GM18861 (cell line): ENCODE results near the gene FBLN2.

Experiments
- ATAC-seq: cut with Tn5 transposase; IDR thresholded peaks from one replicate; pipeline ENCODE4 v1.9.1; 2021; ENCODE audit not compliant: unreplicated experiment

FBLN2 gene

DNA sequence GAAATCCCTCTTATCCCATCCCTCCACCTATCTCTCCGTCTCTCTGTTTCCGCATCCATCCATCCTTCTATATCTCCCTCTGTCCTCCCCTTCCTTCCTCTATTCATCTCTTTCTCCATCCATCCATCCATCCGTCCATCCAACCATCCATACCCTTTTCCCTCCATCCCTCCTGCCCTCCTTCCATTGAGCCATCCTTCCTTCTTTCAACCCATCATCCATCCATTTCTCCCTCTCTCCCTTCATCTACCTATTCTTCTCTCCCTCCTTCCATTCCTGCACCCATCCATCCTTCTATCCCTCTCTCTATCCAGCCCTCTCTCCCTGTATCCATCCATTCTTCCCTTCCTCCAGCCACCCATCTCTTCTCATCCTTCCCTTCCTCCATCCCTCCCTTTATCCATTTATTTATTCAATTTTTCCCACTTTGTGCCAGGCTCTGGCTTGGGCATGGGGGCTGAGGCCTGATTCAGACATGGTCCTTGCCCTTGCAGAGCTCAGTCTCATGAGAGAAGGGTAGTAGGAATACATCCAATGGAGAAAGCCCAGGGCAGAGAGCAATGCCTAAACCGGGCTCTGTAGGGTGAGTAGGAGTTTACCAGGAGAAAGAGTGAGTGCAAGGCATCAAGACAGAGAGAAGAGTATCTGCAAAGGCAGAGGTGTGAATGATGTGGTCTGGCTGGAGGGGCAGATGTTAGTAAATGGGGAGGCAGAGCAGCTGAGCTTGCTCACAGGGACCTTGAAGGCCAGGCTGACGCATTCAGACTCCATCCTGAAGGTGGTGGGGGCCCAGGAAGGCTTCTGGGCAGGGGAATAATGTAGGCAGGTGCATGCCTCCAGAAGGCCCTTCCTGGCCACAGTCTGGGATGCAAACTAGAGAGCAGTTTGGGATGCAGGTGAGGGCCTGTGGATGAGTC is 19.5 kb upstream of the FBLN2 start:
- ATAC-seq = no peak

DNA sequence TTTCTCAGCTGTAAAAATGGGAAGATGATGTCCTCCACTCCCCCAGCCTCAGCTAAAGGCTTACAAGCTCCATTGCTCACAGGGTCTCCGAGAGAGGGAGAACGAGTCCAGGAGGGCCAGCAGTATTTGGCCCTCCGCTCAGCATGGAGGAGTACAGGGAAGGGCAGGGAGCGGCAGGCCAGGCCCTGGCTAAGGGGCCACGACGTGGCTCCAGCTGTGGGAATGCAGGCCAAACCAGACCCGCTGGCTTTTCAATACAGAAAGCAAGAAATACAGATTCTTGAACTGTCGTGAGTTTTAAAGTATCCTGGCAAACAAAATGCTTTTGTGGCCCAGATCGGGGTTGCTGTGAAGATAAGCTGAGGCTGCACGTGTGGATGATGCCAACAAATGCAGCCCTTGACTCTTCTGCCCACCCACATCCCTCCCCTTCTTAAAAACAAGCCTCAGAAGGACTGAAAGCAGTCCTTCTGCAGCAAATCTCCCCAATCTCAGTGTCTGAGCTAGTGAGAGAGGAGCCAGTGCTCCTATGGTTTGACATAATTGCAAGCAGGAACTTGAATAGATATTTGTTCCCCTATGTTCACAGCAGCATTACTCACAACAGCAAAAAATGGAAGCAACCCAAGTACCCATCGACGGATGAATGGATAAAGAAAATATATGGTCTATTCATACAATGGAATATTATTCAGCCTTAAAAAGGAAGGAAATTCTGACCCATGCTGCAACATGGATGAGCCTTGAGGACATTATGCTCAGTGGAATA is 18.5 kb upstream of the FBLN2 start:
- ATAC-seq = no peak

GRCh38 chr3:13532085-13532484 is 16.8 kb upstream of the FBLN2 start:
- ATAC-seq = no peak

GRCh38 chr3:13532631-13533030 is 16.3 kb upstream of the FBLN2 start:
- no peak for ATAC-seq

GRCh38 chr3:13533885-13534301 is 15.0 kb upstream of the FBLN2 start:
- no peak for ATAC-seq

DNA sequence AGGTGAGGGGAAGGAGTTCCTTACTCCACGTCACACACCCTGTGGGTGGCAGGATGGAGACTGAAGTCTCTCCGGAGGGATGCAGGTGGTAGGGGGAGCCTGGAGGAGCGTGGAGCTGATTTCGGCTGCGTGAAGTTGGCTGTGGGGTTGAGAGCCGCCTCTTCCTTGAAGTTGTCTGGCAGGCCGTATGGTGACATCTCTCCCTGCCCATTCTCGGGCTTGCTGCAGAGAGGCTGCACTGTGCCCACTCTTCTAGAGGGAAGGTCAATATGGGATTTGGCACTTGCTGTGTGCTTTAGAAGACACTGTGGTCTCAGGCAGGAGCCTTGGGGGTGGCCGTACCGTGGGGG is 13.4 kb upstream of the FBLN2 start:
- no peak for ATAC-seq

GRCh38 chr3:13535905-13536304 is 13.0 kb upstream of the FBLN2 start:
- no peak for ATAC-seq

- no peak for ATAC-seq
Observed at GRCh38 chr3:13536432-13536831, 12.5 kb upstream of the FBLN2 start.

GRCh38 chr3:13536832-13537231 is 12.1 kb upstream of the FBLN2 start:
- no peak for ATAC-seq

DNA sequence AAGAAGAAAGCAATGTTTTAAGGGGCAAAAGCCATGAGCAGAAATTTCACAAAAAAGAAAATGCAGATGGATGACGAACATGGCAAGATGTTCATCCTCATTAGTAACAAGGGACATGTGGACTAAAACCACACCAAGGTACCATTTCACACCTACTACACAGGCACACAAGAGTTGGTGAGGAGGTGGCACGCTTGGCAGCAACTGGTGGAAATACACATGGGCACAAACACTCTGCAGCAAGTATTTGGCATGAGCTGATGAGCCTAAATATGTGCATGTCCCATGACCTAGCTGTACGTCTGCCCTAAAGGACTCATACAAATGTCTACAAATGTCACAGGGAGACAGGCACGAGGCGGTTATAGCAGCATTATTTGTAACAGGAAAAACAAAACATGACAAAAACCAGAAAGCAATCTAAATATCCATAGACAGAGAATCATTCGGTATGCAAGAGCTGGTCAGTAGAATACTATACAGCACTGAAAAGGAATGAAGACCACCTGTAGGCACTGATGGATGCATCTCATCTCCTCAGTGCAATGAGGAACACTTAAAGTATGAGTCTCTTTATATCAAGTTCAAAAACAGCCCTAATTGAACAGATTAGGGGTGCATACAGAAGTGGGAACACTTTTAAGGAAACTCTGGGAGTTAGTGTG is 11.5 kb upstream of the FBLN2 start:
- ATAC-seq = no peak

- ATAC-seq = no peak
Observed at GRCh38 chr3:13537909-13538296, 11.0 kb upstream of the FBLN2 start.

DNA sequence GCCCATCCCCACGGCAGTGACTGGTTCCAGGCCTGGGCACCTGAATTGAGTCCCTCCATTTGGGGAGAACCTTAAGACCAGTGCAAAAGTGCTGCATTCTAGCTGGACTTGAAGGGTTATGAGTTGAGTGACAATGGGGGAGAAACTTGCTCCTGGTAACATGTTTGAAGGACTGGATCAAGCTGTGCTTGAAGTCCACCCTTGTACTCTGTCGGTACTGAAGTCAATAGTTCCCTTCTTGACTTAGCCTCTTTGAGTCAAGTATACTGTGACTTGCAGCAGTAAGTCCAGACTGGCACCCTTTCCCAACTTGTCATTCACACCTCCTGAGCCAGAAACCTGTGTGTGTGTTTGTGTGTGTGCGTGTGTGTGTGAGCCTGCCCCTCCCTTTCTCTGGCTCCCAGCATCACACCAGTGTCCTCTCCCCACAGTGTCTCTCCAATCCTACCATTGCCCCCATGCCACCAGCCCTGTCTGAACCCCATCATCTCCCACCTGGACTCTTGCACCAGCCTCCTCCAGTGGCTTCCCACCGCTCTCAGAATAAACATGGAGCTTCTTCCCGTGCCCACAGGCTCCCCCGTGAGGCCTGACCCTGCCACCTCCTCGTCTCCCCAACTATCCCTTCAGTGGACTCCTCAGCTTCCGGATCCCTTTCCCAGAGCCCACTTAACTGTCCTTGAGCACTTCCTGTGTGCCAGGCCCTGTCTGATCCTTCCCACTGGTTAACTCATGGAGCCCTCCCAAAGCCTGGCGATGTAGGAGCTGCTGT is 10.2 kb upstream of the FBLN2 start:
- ATAC-seq = no peak

DNA sequence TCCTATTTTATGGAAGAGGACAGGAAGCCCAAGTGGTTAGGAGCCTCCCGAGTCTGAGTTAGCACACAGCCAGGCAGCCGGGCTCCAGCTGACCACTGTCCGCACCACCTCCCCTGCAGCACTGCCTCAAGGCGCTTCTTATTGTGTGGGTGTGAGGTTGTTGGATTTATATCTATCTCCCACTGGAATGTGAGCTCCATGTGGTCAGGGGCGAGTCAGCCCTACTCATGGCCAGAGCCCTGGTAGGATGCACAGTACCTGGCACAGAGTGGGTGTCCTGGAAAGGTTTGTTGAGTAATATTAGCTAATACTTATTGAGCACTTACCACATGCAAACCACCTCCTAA is 9.7 kb upstream of the FBLN2 start:
- no peak for ATAC-seq

- no peak for ATAC-seq
Observed at GRCh38 chr3:13539671-13540070, 9.3 kb upstream of the FBLN2 start.

DNA sequence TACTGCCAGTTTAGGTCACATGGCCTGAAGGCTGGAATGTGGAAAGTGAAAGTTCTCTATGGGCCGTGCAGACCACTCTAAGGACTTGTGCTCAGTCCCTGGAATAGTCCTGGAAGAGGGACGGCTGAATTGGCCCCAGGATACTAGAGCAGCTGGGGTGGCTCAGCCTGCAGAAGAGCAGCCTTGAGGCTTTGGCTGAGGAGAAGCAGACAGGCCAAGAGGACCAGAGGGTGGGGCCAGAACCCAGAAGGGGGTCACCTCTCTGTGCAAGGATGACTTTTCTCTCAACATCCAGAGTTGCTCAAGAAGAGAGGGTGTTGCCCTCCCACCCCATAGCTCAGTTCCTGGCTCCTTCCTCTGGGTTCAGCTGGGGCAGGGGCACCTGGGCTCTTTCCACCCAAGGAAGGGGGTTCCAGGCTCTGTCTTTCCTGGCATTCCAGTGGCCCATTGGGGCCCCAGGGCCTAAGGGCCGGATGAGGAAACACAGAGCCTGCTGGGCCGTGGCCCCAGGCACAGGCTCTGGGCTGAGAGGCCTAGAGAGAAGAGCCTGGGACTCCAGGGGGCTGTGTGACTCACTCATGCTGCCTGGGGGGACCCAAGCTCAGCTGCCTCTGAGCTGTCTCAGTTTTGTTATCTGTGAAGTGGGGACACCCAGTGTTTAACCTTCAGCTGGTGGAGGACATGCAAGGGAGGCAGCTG is 8.5 kb upstream of the FBLN2 start:
- ATAC-seq = no peak

DNA sequence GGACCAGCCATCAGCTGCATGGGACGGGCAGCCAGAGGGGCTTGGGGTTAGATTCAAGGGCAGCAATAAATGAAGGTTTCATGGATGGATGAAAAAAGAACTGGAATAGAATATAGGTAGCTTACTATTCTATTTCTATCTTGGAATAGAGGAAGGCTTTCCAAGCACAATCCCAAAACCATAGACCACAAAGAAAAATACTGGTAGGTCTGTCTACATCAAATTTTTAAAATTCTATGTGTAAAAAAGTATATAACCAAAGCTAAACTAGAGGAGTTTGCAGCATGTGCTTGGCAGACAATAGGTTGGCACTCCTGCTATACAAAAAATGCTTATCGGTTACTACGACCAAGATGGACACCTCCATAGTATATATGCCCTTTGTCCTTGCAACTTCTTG is 7.2 kb upstream of the FBLN2 start:
- ATAC-seq = no peak

- ATAC-seq = no peak
Observed at GRCh38 chr3:13542142-13542541, 6.8 kb upstream of the FBLN2 start.

DNA sequence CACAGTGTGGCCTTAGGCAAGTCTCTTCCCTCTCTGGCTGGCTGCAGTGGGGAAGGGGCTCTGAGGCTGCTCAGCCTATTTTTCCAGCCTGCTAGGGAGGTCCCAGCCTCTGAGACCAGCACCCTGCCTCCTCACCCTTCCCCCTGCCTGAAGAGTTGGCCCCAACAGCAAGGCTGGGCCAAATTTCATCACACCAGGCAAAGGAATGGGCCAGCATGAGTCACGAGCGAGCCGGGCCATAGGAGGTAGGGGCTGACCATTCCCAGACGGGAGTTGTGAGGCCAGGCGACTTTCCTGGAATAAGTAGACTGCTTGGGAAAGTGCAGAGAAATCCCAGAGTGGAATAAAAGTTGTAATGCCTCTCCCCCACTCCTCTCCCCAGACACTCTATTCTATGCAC is 5.7 kb upstream of the FBLN2 start:
- no peak for ATAC-seq

GRCh38 chr3:13544293-13544831 is 4.6 kb upstream of the FBLN2 start:
- no peak for ATAC-seq

GRCh38 chr3:13544951-13545651 is 3.8 kb upstream of the FBLN2 start:
- ATAC-seq = no peak
